ENCODE measurements around the gene IFT88. TPM values are rescaled to one million over a fixed set of nuclear protein-coding genes. Genes with fewer than 3 reads are reported as not detected.

IFT88 gene
- 8.8 to 10.3 TPM (median 9.8 TPM) in 5 replicates for total RNA-seq (2022; extraction: Qiagen RNA extraction)

GRCh38 chr13:20566898-20567874 lies at the start of gene IFT88:
Gene IFT88 (plus strand): TSS chr13:20567157. CDS start chr13:20574386, 7,229 bp downstream.

GRCh38 chr13:20525601-20526544 lies 41.1 kb upstream of the IFT88 start, which contains the start of gene CRYL1:
Gene CRYL1 (minus strand): TSS chr13:20525857. CDS start chr13:20525794, 63 bp downstream.

GRCh38 chr13:20702915-20703779 lies 136.2 kb downstream of the IFT88 start, which contains the start of gene IL17D:
Gene IL17D (plus strand): TSS chr13:20703699. CDS start chr13:20704002, 303 bp downstream.

Other genes starting within 250 kb of the IFT88 start
- 4.7 to 7.0 TPM (median 5.7 TPM) in 5 replicates for gene CRYL1, start 41.3 kb upstream of the IFT88 start, total RNA-seq (2022; extraction: Qiagen RNA extraction)
- gene IL17D, start 136.5 kb downstream of the IFT88 start, total RNA-seq (2022; extraction: Qiagen RNA extraction) = 0.95 to 1.4 TPM (median 1.3 TPM) in 5 replicates
- gene EEF1AKMT1, start 206.8 kb downstream of the IFT88 start, total RNA-seq (2022; extraction: Qiagen RNA extraction) = 3.3 to 6.5 TPM (median 4.9 TPM) in 5 replicates

Data from A549 treated with Mapracorat at 1 μM for 4 hours (cell line).